GM21367 (cell line): Measurements from ENCODE around the gene PCBP2.
A peak's percentile ranks its signal among the peaks of the same experiment; 100 is the strongest.
"Not testable (repeated sequence)": the region's sequence is repeated elsewhere in the genome, so short reads cannot be mapped to it uniquely, and the experiment has no call there.

Experiments used
- ATAC-seq: cut with Tn5 transposase; IDR thresholded peaks from one replicate; pipeline ENCODE4 v1.9.1; 2021; ENCODE audit not compliant: unreplicated experiment

PCBP2 gene

GRCh38 chr12:53439582-53439981 lies 12.3 kb upstream of the PCBP2 start:
- not testable (repeated sequence) for ATAC-seq

GRCh38 chr12:53441040-53441833 lies 10.7 kb upstream of the PCBP2 start, which contains the start of gene PRR13:
Gene PRR13 (plus strand): TSS chr12:53441734. CDS start chr12:53442715, 981 bp downstream.
- ATAC-seq = peak; percentile 96

- ATAC-seq = no peak
Observed at GRCh38 chr12:53443955-53444354, 7.9 kb upstream of the PCBP2 start.

GRCh38 chr12:53444593-53445325 lies 7.1 kb upstream of the PCBP2 start:
- not testable (repeated sequence) for ATAC-seq

- ATAC-seq = no peak
Observed at GRCh38 chr12:53450936-53451335, 966 bp upstream of the PCBP2 start.

- ATAC-seq = no peak
Observed at GRCh38 chr12:53452159-53453077, 516 bp downstream of the PCBP2 start.

GRCh38 chr12:53453953-53454640 lies 2.2 kb downstream of the PCBP2 start:
- no peak for ATAC-seq

- ATAC-seq = no peak
Observed at GRCh38 chr12:53454707-53455106, 2.8 kb downstream of the PCBP2 start.

GRCh38 chr12:53456654-53457366 lies 4.9 kb downstream of the PCBP2 start:
- no peak for ATAC-seq

- no peak for ATAC-seq
Observed at GRCh38 chr12:53459097-53459496, 7.2 kb downstream of the PCBP2 start.

- ATAC-seq = no peak
Observed at GRCh38 chr12:53461059-53461458, 9.2 kb downstream of the PCBP2 start.

- ATAC-seq = no peak
Observed at GRCh38 chr12:53461591-53461990, 9.7 kb downstream of the PCBP2 start.

- ATAC-seq = no peak
Observed at GRCh38 chr12:53462935-53463334, 11.0 kb downstream of the PCBP2 start.

- ATAC-seq = no peak
Observed at GRCh38 chr12:53463802-53464560, 12.1 kb downstream of the PCBP2 start.

- ATAC-seq = no peak
Observed at GRCh38 chr12:53464685-53465418, 12.9 kb downstream of the PCBP2 start.

- no peak for ATAC-seq
Observed at GRCh38 chr12:53465679-53466078, 13.8 kb downstream of the PCBP2 start.

- no peak for ATAC-seq
Observed at GRCh38 chr12:53466640-53467039, 14.7 kb downstream of the PCBP2 start.

- ATAC-seq = no peak
Observed at GRCh38 chr12:53467082-53467481, 15.2 kb downstream of the PCBP2 start.

- ATAC-seq = no peak
Observed at GRCh38 chr12:53467880-53468279, 16.0 kb downstream of the PCBP2 start.
